NB4 (cell line): ENCODE results near the gene SLC1A1.
"Not testable (repeated sequence)": the region's sequence is repeated elsewhere in the genome, so short reads cannot be mapped to it uniquely, and the experiment has no call there.

Experiments
- POLR2A ChIP-seq: IDR thresholded peaks from 2 replicates; pipeline ENCODE4 v1.6.1; 2011; ENCODE audit warnings: mild to moderate bottlenecking; ENCODE audit not compliant: insufficient read length; ENCODE audit errors: extremely low read depth
- TF ChIP-seq, protein P1 (sequence below): IDR thresholded peaks from one replicate; pipeline ENCODE4 v1.5.1; 2012; ENCODE audit warnings: low read depth, low read length
- TF ChIP-seq, protein P2 (sequence below): IDR thresholded peaks from 2 replicates; pipeline ENCODE4 v1.6.1; 2011; ENCODE audit warnings: low read depth, low read length

GRCh38 chr9:4531355-4531754, 41.1 kb downstream of the SLC1A1 start:
- not testable (repeated sequence) for TF ChIP-seq POLR2A
- TF ChIP-seq, protein P1, sequence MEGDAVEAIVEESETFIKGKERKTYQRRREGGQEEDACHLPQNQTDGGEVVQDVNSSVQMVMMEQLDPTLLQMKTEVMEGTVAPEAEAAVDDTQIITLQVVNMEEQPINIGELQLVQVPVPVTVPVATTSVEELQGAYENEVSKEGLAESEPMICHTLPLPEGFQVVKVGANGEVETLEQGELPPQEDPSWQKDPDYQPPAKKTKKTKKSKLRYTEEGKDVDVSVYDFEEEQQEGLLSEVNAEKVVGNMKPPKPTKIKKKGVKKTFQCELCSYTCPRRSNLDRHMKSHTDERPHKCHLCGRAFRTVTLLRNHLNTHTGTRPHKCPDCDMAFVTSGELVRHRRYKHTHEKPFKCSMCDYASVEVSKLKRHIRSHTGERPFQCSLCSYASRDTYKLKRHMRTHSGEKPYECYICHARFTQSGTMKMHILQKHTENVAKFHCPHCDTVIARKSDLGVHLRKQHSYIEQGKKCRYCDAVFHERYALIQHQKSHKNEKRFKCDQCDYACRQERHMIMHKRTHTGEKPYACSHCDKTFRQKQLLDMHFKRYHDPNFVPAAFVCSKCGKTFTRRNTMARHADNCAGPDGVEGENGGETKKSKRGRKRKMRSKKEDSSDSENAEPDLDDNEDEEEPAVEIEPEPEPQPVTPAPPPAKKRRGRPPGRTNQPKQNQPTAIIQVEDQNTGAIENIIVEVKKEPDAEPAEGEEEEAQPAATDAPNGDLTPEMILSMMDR, result not testable (repeated sequence)
- TF ChIP-seq, protein P2, sequence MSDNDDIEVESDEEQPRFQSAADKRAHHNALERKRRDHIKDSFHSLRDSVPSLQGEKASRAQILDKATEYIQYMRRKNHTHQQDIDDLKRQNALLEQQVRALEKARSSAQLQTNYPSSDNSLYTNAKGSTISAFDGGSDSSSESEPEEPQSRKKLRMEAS, result not testable (repeated sequence)
